Stimulated activated memory B cell treated with anti-CD40 and anti-IgM and Interleukin-4, amounts not matched to agents 10 μg/mL and 1 μg/mL and 100 μg/mL, for 72 hours (primary cell): ENCODE results near the gene OR2H2.

Experiments
- ATAC-seq: fragments of 150-1000 bp; cut with Tn5 transposase; 2 replicates; pipeline ENCODE4 v1.10.0; 2021
- H3K27ac Mint-ChIP-seq: one replicate; pipeline ENCODE4 v1.8.0; 2022; ENCODE audit warnings: mild to moderate bottlenecking, mixed read lengths
- H3K27me3 Mint-ChIP-seq: one replicate; pipeline ENCODE4 v1.8.0; 2022; ENCODE audit warnings: mixed read lengths
- H3K36me3 Mint-ChIP-seq: one replicate; pipeline ENCODE4 v1.8.0; 2022; ENCODE audit warnings: mixed read lengths
- H3K4me1 Mint-ChIP-seq: one replicate; pipeline ENCODE4 v1.8.0; 2022; ENCODE audit warnings: mixed read lengths
- H3K4me3 Mint-ChIP-seq: one replicate; pipeline ENCODE4 v1.8.0; 2022; ENCODE audit warnings: mild to moderate bottlenecking, moderate library complexity, mixed read lengths
- H3K9me3 Mint-ChIP-seq: one replicate; pipeline ENCODE4 v1.8.0; 2022; ENCODE audit warnings: mixed read lengths

The OR2H2 gene

GRCh38 chr6:29567541-29567940 lies 17.4 kb upstream of the OR2H2 start:
- Mint-ChIP-seq H3K27ac (no peak overlapping the region), H3K4me1 (peaks cover 15% of the 10 kb centered on the region), H3K27me3 (peaks cover 33% of the 10 kb centered on the region), H3K4me3 (no peak overlapping the region), H3K9me3 (peaks cover 3% of the 10 kb centered on the region), H3K36me3 (no peaks in the 10 kb centered on the region)
- no peak for ATAC-seq

DNA sequence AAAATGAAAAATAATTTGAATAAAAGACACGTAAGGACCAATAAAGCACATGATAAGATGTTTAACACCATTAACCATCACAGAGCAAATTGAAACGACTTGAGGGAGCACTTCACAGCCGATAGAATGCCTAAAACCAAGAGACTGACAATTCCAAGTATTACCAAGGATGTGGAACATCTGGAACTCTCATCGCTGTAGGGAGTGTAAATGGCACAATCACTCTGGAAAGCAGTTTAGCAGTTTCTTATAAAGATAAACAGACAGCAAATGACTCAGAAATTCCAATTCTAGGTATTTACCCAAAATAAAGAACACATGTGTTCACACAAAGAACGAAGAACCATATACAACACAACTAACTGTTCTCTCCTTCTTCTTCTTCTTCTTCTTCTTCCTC lies 16.9 kb upstream of the OR2H2 start:
- H3K27me3 Mint-ChIP-seq: peaks cover 29% of the 10 kb centered on the region
- peaks cover 3% of the 10 kb centered on the region for H3K9me3 Mint-ChIP-seq
- no peak overlapping the region for H3K27ac Mint-ChIP-seq
- H3K4me1 Mint-ChIP-seq: peaks cover 14% of the 10 kb centered on the region
- H3K36me3 Mint-ChIP-seq: no peaks in the 10 kb centered on the region
- ATAC-seq: no peak
- no peak overlapping the region for H3K4me3 Mint-ChIP-seq

DNA sequence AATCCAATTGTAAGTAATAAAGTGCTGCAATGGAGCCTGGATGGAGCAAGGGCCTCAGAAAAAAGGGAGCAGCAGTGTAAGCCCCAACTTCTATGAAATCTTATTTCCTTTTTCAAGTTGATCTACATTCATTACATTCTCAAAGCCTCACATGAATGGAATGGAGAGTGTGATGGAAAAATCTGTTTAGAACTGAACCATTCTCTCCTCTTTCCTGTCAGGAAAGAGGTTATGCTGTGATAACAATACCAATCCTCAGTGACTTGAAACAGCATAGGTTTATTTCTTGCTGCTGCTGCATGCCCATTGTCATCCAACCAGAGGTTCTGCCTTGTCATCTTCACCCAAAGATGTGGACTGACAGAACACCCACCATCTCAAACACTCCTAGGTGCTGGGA lies 8.9 kb upstream of the OR2H2 start:
- Mint-ChIP-seq H3K27ac (no peak overlapping the region), H3K27me3 (peaks cover 63% of the 10 kb centered on the region), H3K4me3 (no peak overlapping the region), H3K9me3 (no peaks in the 10 kb centered on the region), H3K36me3 (no peaks in the 10 kb centered on the region), H3K4me1 (no peaks in the 10 kb centered on the region)
- ATAC-seq: no peak

- peaks cover 52% of the 10 kb centered on the region for H3K27me3 Mint-ChIP-seq
- H3K27ac Mint-ChIP-seq: no peak overlapping the region
- ATAC-seq: no peak
- no peaks in the 10 kb centered on the region for H3K9me3 Mint-ChIP-seq
- no peak overlapping the region for H3K4me3 Mint-ChIP-seq
- no peaks in the 10 kb centered on the region for H3K36me3 Mint-ChIP-seq
- no peaks in the 10 kb centered on the region for H3K4me1 Mint-ChIP-seq
Observed at GRCh38 chr6:29577544-29577943, 7.4 kb upstream of the OR2H2 start.

DNA sequence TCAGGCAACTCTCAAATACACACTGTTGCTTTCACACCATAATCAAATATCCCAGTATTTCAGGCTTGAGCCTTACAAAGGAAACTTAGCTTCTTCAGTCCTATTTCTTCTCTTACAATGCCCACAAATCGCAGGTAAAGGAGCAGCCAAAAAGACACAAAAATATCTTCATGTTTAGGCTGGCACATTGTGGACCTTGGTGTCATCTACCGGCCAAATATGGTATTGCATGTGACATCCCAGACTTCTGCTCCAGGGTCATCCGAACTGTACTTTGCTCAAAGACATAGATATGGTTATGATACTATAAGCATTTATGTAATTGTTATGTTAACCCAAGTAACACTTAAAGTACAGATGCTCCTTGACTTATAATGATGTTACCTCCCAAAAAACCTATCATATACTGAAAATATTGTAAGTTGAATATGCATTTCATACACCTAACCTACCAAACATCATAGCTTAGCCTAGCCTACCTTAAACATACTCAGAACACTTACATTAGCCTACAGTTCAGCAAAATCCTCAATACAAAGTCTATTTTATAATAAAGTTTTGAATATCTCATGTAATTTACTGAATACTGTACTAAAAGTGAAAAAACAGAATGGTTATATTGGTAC lies 4.6 kb downstream of the OR2H2 start:
- Mint-ChIP-seq H3K36me3 (no peaks in the 10 kb centered on the region), H3K9me3 (no peaks in the 10 kb centered on the region), H3K4me1 (no peaks in the 10 kb centered on the region), H3K4me3 (no peak overlapping the region), H3K27me3 (peaks cover 43% of the 10 kb centered on the region), H3K27ac (no peak overlapping the region)
- no peak for ATAC-seq

- Mint-ChIP-seq H3K4me3 (no peak overlapping the region), H3K4me1 (no peaks in the 10 kb centered on the region), H3K27ac (no peak overlapping the region), H3K9me3 (no peaks in the 10 kb centered on the region), H3K27me3 (peaks cover 41% of the 10 kb centered on the region), H3K36me3 (no peaks in the 10 kb centered on the region)
- no peak for ATAC-seq
Observed at GRCh38 chr6:29590218-29590808, 5.4 kb downstream of the OR2H2 start.

GRCh38 chr6:29591677-29592076 lies 6.8 kb downstream of the OR2H2 start:
- Mint-ChIP-seq H3K36me3 (no peaks in the 10 kb centered on the region), H3K4me3 (no peak overlapping the region), H3K27me3 (peaks cover 32% of the 10 kb centered on the region), H3K27ac (no peak overlapping the region), H3K9me3 (no peaks in the 10 kb centered on the region), H3K4me1 (no peaks in the 10 kb centered on the region)
- no peak for ATAC-seq

GRCh38 chr6:29593199-29593855 lies 8.4 kb downstream of the OR2H2 start:
- Mint-ChIP-seq H3K27ac (no peak overlapping the region), H3K27me3 (peaks cover 23% of the 10 kb centered on the region), H3K36me3 (no peaks in the 10 kb centered on the region), H3K9me3 (no peaks in the 10 kb centered on the region), H3K4me3 (no peak overlapping the region), H3K4me1 (no peaks in the 10 kb centered on the region)
- ATAC-seq: no peak

DNA sequence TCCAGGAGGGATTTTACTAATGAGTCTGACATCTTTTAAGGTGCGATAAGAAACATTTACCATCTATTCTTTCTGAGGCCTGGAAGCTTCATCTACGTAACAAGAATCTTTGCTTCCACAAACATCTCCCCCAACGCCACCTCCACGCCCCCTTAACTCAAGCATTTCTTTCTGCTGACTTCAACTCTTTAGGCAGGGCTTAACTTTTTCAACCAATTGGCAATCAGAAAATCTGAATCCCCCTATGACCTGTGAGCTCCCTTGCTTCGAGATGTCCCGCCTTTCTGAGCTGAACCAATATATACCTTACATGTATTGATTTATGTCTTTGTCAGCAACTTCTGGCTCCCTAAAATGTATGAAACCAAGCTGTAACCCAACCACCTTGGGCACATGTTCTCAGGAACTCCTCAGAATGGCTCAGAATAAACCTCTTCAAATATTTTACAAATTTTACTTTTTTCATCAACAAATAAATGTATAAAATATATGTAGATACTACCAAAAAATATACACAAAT lies 11.5 kb downstream of the OR2H2 start:
- no peak overlapping the region for H3K27ac Mint-ChIP-seq
- peaks cover 3% of the 10 kb centered on the region for H3K27me3 Mint-ChIP-seq
- H3K36me3 Mint-ChIP-seq: no peaks in the 10 kb centered on the region
- H3K4me3 Mint-ChIP-seq: no peak overlapping the region
- H3K4me1 Mint-ChIP-seq: no peaks in the 10 kb centered on the region
- H3K9me3 Mint-ChIP-seq: no peaks in the 10 kb centered on the region
- no peak for ATAC-seq

GRCh38 chr6:29597184-29597583 lies 12.3 kb downstream of the OR2H2 start:
- no peak overlapping the region for H3K27ac Mint-ChIP-seq
- no peak for ATAC-seq
- no peak overlapping the region for H3K4me3 Mint-ChIP-seq
- no peaks in the 10 kb centered on the region for H3K27me3 Mint-ChIP-seq
- H3K4me1 Mint-ChIP-seq: no peaks in the 10 kb centered on the region
- H3K36me3 Mint-ChIP-seq: peaks cover 4% of the 10 kb centered on the region
- H3K9me3 Mint-ChIP-seq: no peaks in the 10 kb centered on the region

- peaks cover 15% of the 10 kb centered on the region for H3K36me3 Mint-ChIP-seq
- H3K4me1 Mint-ChIP-seq: no peaks in the 10 kb centered on the region
- no peak for ATAC-seq
- H3K4me3 Mint-ChIP-seq: no peak overlapping the region
- no peak overlapping the region for H3K27ac Mint-ChIP-seq
- no peaks in the 10 kb centered on the region for H3K9me3 Mint-ChIP-seq
- H3K27me3 Mint-ChIP-seq: no peaks in the 10 kb centered on the region
Observed at GRCh38 chr6:29598172-29598747, 13.3 kb downstream of the OR2H2 start.

DNA sequence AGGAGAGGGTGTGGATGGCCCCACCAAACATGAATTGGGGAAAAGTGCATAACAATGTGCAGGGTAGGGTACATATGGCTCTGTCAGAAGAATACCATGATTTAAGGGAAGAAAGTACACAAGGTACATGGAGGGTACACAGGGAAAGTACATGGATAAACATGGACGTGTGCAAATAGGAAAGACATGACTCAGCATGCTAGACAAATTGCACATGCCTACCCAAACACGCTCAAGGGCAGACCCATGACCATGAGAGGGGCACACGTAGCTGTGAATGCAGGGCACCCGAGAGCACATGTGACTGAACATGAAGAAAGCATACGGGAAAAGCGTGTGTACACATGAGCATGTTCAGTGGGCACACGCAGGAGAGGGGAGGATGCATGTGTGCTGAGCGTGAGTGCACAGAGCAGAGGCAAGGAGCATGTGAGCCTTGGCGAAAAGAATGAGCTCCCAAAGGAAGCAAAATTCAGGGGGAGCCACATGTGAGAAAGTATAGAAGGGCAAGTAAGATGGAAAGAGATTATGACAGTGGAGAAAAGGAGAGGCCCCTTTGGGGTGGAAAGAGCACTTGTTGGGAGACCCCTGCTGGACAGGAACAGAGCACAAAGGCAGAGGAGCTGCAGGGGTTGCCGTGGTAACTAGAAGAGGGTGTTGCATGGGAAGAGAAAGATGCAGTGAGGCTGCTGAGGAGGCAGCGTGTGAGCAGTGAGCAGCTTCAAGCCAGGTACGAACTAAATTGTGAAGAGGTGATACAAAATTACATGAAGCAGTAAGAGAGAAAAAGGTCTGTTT lies 17.8 kb downstream of the OR2H2 start:
- Mint-ChIP-seq H3K36me3 (peaks cover 56% of the 10 kb centered on the region), H3K9me3 (no peaks in the 10 kb centered on the region), H3K4me3 (no peak overlapping the region), H3K27me3 (no peaks in the 10 kb centered on the region), H3K27ac (no peak overlapping the region), H3K4me1 (no peaks in the 10 kb centered on the region)
- ATAC-seq: no peak

- ATAC-seq: no peak
- Mint-ChIP-seq H3K4me3 (no peak overlapping the region), H3K36me3 (peaks cover 62% of the 10 kb centered on the region), H3K27me3 (no peaks in the 10 kb centered on the region), H3K27ac (no peak overlapping the region), H3K9me3 (no peaks in the 10 kb centered on the region), H3K4me1 (no peaks in the 10 kb centered on the region)
Observed at GRCh38 chr6:29603456-29603855, 18.5 kb downstream of the OR2H2 start.

- no peak overlapping the region for H3K27ac Mint-ChIP-seq
- no peaks in the 10 kb centered on the region for H3K27me3 Mint-ChIP-seq
- ATAC-seq: no peak
- peaks cover 66% of the 10 kb centered on the region for H3K36me3 Mint-ChIP-seq
- H3K4me3 Mint-ChIP-seq: no peak overlapping the region
- H3K9me3 Mint-ChIP-seq: no peaks in the 10 kb centered on the region
- no peaks in the 10 kb centered on the region for H3K4me1 Mint-ChIP-seq
Observed at GRCh38 chr6:29603930-29604329, 19.0 kb downstream of the OR2H2 start.

DNA sequence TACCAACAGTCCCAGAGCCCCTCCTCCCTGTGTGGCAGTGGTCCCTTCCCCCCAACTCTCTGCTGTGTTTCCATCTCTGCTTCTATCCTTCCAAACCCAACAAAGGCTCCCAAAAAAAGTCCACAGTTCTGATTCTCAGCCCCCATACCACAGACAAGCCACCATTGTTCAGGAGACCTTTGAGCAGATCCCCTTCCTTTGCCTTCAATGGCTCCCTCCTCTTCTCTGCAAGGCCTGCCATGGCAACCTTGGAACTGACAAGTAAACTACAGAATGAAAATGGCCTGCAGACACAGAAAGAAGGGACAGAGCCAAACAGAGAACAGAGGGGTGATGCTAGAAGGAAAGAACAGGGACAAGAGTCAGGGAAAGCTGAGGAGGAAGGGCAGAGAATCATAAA lies 23.2 kb downstream of the OR2H2 start:
- no peak overlapping the region for H3K27ac Mint-ChIP-seq
- peaks cover 81% of the 10 kb centered on the region for H3K36me3 Mint-ChIP-seq
- H3K9me3 Mint-ChIP-seq: no peaks in the 10 kb centered on the region
- H3K27me3 Mint-ChIP-seq: no peaks in the 10 kb centered on the region
- no peak for ATAC-seq
- H3K4me1 Mint-ChIP-seq: no peaks in the 10 kb centered on the region
- no peak overlapping the region for H3K4me3 Mint-ChIP-seq
